Retinal pigment epithelial cell (primary cell): Measurements from ENCODE around the gene DIPK1C.

Experiments
- DNase-seq: peaks from one replicate; pipeline ENCODE4 v3.0.0-alpha.2; 2010; ENCODE audit warnings: low read depth
- H3K4me3 ChIP-seq: 2 replicates; pipeline ENCODE4 v1.5.1; 2011; ENCODE audit warnings: mild to moderate bottlenecking, low read length, control low read depth, moderate library complexity
- TF ChIP-seq, protein P1 (sequence below): conservative IDR thresholded peaks from 2 replicates; pipeline ENCODE4 v1.5.1; 2011; ENCODE audit warnings: low read depth, low read length, control low read depth, inconsistent platforms

DIPK1C gene

DNA sequence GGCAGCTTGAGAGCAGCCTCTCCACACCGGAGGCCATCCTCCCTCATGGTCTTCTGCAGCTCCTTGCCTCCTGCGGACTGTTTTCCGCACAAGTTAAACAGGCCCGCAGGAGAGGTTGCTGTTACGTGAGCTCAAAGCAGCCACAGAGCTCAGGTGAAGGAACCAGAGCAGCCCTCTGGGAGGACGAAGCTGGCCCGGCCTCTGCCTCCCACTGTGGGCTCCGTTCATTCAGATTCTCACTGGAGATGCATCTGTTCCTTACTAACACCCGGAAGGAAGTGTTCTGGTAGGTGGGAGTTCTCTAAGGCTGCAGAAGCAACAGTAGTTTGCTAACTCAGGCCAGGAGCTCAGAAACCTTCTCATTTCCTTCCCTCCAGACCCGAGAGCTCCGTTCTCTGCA is 10.9 kb downstream of the DIPK1C start:
- H3K4me3 ChIP-seq = no peak overlapping the region
- TF ChIP-seq, protein P1, sequence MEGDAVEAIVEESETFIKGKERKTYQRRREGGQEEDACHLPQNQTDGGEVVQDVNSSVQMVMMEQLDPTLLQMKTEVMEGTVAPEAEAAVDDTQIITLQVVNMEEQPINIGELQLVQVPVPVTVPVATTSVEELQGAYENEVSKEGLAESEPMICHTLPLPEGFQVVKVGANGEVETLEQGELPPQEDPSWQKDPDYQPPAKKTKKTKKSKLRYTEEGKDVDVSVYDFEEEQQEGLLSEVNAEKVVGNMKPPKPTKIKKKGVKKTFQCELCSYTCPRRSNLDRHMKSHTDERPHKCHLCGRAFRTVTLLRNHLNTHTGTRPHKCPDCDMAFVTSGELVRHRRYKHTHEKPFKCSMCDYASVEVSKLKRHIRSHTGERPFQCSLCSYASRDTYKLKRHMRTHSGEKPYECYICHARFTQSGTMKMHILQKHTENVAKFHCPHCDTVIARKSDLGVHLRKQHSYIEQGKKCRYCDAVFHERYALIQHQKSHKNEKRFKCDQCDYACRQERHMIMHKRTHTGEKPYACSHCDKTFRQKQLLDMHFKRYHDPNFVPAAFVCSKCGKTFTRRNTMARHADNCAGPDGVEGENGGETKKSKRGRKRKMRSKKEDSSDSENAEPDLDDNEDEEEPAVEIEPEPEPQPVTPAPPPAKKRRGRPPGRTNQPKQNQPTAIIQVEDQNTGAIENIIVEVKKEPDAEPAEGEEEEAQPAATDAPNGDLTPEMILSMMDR = no peak
- no peak for DNase-seq

DNA sequence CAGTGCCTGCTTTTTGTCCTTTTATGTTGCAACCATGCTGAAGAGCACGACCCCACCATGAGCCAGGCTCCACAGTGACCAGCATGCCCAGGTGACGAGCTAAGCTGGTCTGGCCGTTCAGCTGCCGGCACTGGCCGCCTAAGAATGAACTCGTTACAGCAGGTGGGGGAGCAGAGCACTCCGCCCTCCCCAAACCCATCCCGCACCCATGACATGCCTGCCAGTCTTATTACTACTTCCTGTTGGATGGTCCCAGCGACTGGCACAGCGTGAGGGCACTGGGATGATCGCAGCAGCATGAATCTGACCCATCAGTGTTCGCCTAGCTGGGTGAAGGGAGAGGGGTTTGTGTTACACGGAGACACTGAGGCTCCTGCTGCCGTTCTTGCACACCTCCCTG is 11.5 kb downstream of the DIPK1C start:
- TF ChIP-seq, protein P1 = no peak
- H3K4me3 ChIP-seq = no peak overlapping the region
- no peak for DNase-seq

DNA sequence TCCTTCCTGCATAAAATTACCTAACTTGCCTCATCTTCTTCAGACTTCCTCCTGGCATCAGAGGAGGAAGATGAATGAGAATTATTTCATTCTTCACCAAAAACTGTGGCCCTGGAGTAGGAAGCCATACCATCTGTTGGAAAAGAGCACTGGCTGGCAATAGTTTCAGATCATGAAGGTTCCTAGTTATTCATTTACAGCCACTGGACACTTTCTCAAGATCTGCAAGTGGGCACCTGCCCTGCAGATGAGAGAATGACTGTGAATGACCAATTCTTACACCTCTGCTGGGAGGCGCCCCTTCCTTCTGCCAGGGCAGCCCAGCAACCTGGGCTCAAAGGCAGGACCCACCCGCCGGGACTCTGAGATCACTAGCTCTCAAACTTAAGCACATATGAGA is 13.0 kb downstream of the DIPK1C start:
- TF ChIP-seq, protein P1 = no peak
- no peak overlapping the region for H3K4me3 ChIP-seq
- no peak for DNase-seq

DNA sequence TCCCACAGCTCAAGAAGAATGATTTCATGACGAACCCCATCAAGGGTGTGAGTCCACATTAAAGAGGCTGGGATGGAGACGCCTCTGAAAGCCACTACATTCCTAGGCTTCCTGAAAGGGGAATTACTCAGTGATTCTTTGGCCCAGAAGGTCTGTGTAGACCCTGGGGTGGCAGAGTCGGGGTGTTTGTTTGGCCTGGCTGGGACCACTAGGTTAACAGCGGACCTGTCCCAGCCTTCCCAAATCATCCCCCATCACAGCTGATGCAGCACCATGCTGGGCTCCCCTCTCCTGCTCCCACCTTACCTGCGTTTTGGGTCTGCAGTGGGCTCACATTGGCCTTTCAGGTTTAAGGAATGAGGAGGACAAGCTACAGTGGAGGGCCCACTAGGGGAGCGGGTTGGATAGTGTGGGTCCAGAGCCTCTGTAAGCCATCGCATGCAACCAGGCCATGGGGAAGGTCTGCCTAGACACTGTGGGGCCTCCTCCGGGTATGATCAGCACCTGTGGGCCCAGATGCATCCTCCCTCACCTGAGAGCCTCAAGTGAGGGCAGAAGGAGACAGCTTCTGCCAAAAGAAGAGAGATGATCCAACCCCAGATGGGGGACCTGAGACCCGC is 16.2 kb downstream of the DIPK1C start:
- DNase-seq = no peak
- TF ChIP-seq, protein P1 = no peak

DNA sequence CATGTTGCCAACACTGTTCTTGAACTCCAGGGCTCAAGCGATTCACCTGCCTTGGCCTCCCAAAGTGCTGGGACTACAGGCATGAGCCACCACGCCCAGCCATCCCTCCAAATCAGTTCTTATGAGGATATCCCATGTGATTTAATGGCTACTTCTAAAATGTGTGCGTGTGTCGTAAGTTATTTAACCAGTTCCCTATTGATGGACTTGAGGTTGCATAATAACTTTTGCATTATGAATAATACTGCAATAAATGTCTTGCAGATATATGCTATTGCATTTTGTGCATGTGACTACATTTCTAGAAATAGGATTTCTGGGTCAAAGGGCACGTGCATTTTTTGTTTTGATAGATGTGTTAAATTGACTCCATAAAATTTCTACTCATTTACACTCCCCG is 19.0 kb downstream of the DIPK1C start:
- DNase-seq = no peak

More for the DNA sequence above, 16.2 kb downstream of the DIPK1C start:
- H3K4me3 ChIP-seq = no peak overlapping the region

DNA sequence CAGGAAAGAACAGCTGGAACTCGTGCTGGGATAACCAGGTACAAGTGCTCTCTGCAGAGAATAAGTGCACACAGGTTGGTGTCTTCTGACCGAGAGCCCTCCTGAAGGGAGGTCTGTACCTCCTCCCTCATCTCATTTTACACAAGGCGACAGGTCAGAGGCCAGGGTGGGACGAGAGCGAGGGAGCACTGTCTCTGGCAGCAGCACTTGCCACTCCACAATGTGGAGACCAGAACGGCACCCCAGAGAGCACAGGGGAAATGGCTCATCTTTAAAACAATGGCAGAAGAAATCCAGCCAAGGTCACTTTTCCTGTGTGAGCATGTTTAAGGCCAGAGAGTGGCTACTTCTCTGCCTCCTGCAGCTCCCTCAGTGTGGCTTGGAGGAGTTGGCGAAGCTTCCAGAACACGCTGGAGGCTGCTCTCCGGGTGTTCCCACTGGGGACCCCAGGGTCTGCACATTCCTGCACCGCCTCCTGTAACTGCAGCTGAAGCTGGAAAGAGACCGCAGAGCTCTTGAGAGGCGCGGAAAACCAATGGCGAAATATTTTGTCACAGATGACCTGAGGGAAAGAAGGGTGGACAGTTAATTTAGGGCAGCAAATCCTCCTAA is 20.8 kb downstream of the DIPK1C start:
- no peak overlapping the region for H3K4me3 ChIP-seq
- TF ChIP-seq, protein P1 = no peak
- no peak for DNase-seq

More for the DNA sequence above, 19.0 kb downstream of the DIPK1C start:
- no peak overlapping the region for H3K4me3 ChIP-seq
- TF ChIP-seq, protein P1 = no peak

DNA sequence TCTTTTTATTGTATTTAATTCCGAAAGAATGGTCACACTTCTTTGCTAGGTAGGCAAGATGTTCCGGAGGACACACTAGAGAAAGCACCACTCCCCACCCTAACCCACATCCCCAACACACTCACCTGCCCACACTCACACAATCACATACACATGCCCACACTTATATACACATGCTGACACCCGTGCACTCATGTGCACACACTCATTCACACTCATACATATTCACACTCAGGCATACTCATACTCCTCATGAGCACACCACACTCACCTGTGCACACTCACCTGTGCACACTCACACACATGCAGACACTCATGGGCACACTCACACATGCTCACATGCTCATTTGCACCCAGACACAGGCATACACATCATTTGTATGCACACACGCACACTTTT is 21.4 kb downstream of the DIPK1C start:
- H3K4me3 ChIP-seq = no peak overlapping the region
- TF ChIP-seq, protein P1 = no peak
- DNase-seq = no peak
